H1 (cell line): ENCODE measurements around the gene FITM2. TPM values are rescaled to one million over a fixed set of nuclear protein-coding genes. Genes with fewer than 3 reads are reported as not detected.

Experiments used
- CTCF ChIA-PET: fragments of 300-600 bp; sonication (Branson Sonifier 250); formaldehyde crosslinking; loops from one replicate; lab custom pipeline; 2021; ENCODE audit not compliant: partially characterized antibody; lab: Charles Lee
- POLR2A ChIA-PET: fragments of 300-600 bp; sonication (Branson Sonifier 250); formaldehyde crosslinking; loops from one replicate; lab custom pipeline; 2021; ENCODE audit warnings: inconsistent platforms; ENCODE audit not compliant: partially characterized antibody; lab: Charles Lee
- DNase-seq, 2 experiments: peaks; one replicate each; pipeline versions ENCODE4 v3.0.0 to v3.0.0-alpha.2; 2010 to 2022; ENCODE audit warnings: low spot score in 2 of 2, low read depth in 1 of 2, mixed read lengths in 1 of 2
- FAIRE-seq: peaks from 2 replicates; lab custom pipeline; 2011; peaks lifted over from hg19 to GRCh38; lab: Jason Lieb, UNC
- H2AFZ ChIP-seq: 2 replicates; pipeline ENCODE4 v1.8.1; 2012; ENCODE audit warnings: low read length, inconsistent platforms
- H2AK5ac ChIP-seq: 2 replicates; pipeline ENCODE4 v1.6.1; 2013; ENCODE audit warnings: low read depth, low read length
- H2BK120ac ChIP-seq: replicated peaks from 2 replicates; pipeline ENCODE3; 2013; ENCODE audit warnings: low read depth, low read length, inconsistent platforms
- H2BK12ac ChIP-seq: 2 replicates; pipeline ENCODE4 v1.6.1; 2013; ENCODE audit warnings: low read depth, low read length
- H2BK15ac ChIP-seq: 2 replicates; pipeline ENCODE4 v1.6.1; 2013; ENCODE audit warnings: low read length
- H2BK20ac ChIP-seq: 2 replicates; pipeline ENCODE4 v1.6.1; 2013; ENCODE audit warnings: low read length
- H2BK5ac ChIP-seq: 2 replicates; pipeline ENCODE4 v1.6.1; 2013; ENCODE audit warnings: low read depth, low read length
- H3K14ac ChIP-seq: 2 replicates; pipeline ENCODE4 v1.6.1; 2013; ENCODE audit warnings: inconsistent platforms; ENCODE audit not compliant: insufficient read length
- H3K18ac ChIP-seq: 2 replicates; pipeline ENCODE4 v1.6.1; 2013; ENCODE audit warnings: low read length; ENCODE audit errors: extremely low read depth
- H3K23ac ChIP-seq: 2 replicates; pipeline ENCODE4 v1.6.1; 2013; ENCODE audit warnings: inconsistent platforms; ENCODE audit not compliant: insufficient read length
- H3K23me2 ChIP-seq: 2 replicates; pipeline ENCODE4 v1.6.1; 2013; ENCODE audit warnings: low read depth, low read length
- H3K27ac ChIP-seq: 2 replicates; pipeline ENCODE4 v1.6.1; 2011; ENCODE audit warnings: low read depth, low read length, inconsistent platforms
- H3K27me3 ChIP-seq, 4 experiments: replicated peaks in 1 of 4; 1 replicate in 1 of 4; 2 replicates in 3 of 4; pipeline versions ENCODE4 v1.6.1 to v1.8.1; 2011 to 2013; ENCODE audit warnings: low read length in 3 of 4, mild to moderate bottlenecking in 3 of 4, inconsistent platforms in 2 of 4, mixed read lengths in 2 of 4, moderate library complexity in 1 of 4; ENCODE audit not compliant: control insufficient read depth in 3 of 4, insufficient read depth in 3 of 4; ENCODE audit errors: extremely low read depth in 1 of 4
- H3K36me3 ChIP-seq, 4 experiments: 2 replicates each; pipeline versions ENCODE4 v1.6.1 to v1.8.1; 2011 to 2013; ENCODE audit warnings: mild to moderate bottlenecking in 4 of 4, low read length in 3 of 4, moderate library complexity in 2 of 4, control low read depth in 1 of 4, inconsistent platforms in 1 of 4; ENCODE audit not compliant: insufficient read depth in 4 of 4, control insufficient read depth in 2 of 4
- H3K4ac ChIP-seq: replicated peaks from 2 replicates; pipeline ENCODE3; 2013; ENCODE audit warnings: low read length, low read depth, mixed read lengths, inconsistent platforms; ENCODE audit not compliant: insufficient read length
- H3K4me1 ChIP-seq, 4 experiments: replicated peaks in 1 of 4; 1 replicate in 1 of 4; 2 replicates in 3 of 4; pipeline versions ENCODE4 v1.6.1 to v1.8.1; 2011 to 2013; ENCODE audit warnings: low read length in 3 of 4, inconsistent platforms in 2 of 4, mixed read lengths in 1 of 4; ENCODE audit not compliant: insufficient read depth in 4 of 4, control insufficient read depth in 3 of 4
- H3K4me2 ChIP-seq, 2 experiments: 2 replicates each; pipeline versions ENCODE4 v1.6.1 to v1.8.1; 2011 to 2013; ENCODE audit warnings: low read depth in 2 of 2, low read length in 2 of 2, control low read depth in 1 of 2, inconsistent platforms in 1 of 2, mild to moderate bottlenecking in 1 of 2; ENCODE audit not compliant: insufficient read depth in 1 of 2
- H3K4me3 ChIP-seq, 4 experiments: fragments of 200-600, 300-600 bp in 1 of 4; sonication (generic), shearing (Covaris generic), sonication (Bioruptor Twin) in 1 of 4; 2 replicates each; pipeline versions ENCODE4 v1.5.1 to v1.8.1; 2011 to 2016; ENCODE audit warnings: low read length in 4 of 4, low read depth in 3 of 4, control low read depth in 2 of 4, inconsistent platforms in 2 of 4, mild to moderate bottlenecking in 2 of 4, mixed read lengths in 1 of 4, moderate library complexity in 1 of 4; ENCODE audit not compliant: insufficient read depth in 2 of 4; ENCODE audit errors: extremely low read depth in 1 of 4
- H3K56ac ChIP-seq: replicated peaks from 2 replicates; pipeline ENCODE3; 2013; ENCODE audit warnings: low read depth, mild to moderate bottlenecking, mixed read lengths, low read length, inconsistent platforms; ENCODE audit not compliant: insufficient read length
- H3K79me1 ChIP-seq: 2 replicates; pipeline ENCODE4 v1.6.1; 2013; ENCODE audit warnings: low read depth, low read length, control low read depth
- H3K79me2 ChIP-seq, 2 experiments: 2 replicates each; pipeline versions ENCODE4 v1.6.1 to v1.8.1; 2012 to 2013; ENCODE audit warnings: low read length in 2 of 2, mild to moderate bottlenecking in 2 of 2, inconsistent platforms in 1 of 2; ENCODE audit not compliant: insufficient read depth in 2 of 2, control insufficient read depth in 1 of 2
- H3K9ac ChIP-seq, 4 experiments: replicated peaks in 1 of 4; 1 replicate in 1 of 4; 2 replicates in 3 of 4; pipeline versions ENCODE4 v1.6.1 to v1.8.1; 2011 to 2013; ENCODE audit warnings: low read depth in 3 of 4, low read length in 3 of 4, control low read depth in 2 of 4, mild to moderate bottlenecking in 2 of 4, moderate library complexity in 2 of 4, inconsistent platforms in 1 of 4; ENCODE audit errors: extremely low read depth in 1 of 4
- H3K9me3 ChIP-seq, 2 experiments: 2 replicates each; pipeline versions ENCODE4 v1.6.1 to v1.8.1; 2012 to 2013; ENCODE audit warnings: mild to moderate bottlenecking in 2 of 2, moderate library complexity in 2 of 2, control low read depth in 1 of 2, inconsistent platforms in 1 of 2, low read depth in 1 of 2, low read length in 1 of 2, mixed read lengths in 1 of 2; ENCODE audit not compliant: insufficient read depth in 2 of 2
- H4K20me1 ChIP-seq, 2 experiments: replicated peaks in 1 of 2; 2 replicates each; pipeline versions ENCODE3 to v1.8.1; 2011 to 2013; ENCODE audit warnings: inconsistent platforms in 2 of 2, low read length in 2 of 2, mild to moderate bottlenecking in 1 of 2; ENCODE audit not compliant: insufficient read depth in 2 of 2, control insufficient read depth in 1 of 2
- H4K5ac ChIP-seq: 2 replicates; pipeline ENCODE4 v1.6.1; 2013; ENCODE audit warnings: low read length, low read depth, mixed read lengths, inconsistent platforms; ENCODE audit not compliant: insufficient read length
- H4K8ac ChIP-seq: 2 replicates; pipeline ENCODE4 v1.8.0; 2013; ENCODE audit warnings: mild to moderate bottlenecking, moderate library complexity, low read length, inconsistent platforms; ENCODE audit not compliant: insufficient read depth; ENCODE audit errors: extremely low read depth
- H4K91ac ChIP-seq: replicated peaks from 2 replicates; pipeline ENCODE3; 2013; ENCODE audit warnings: low read length, mixed read lengths, inconsistent platforms; ENCODE audit not compliant: insufficient read length
- EGR1 ChIP-seq: IDR thresholded peaks from 2 replicates; pipeline ENCODE4 v1.6.1; 2011; ENCODE audit warnings: low read depth, low read length, borderline replicate concordance
- FOSL1 ChIP-seq: IDR thresholded peaks from 2 replicates; pipeline ENCODE4 v1.6.1; 2011; ENCODE audit warnings: mild to moderate bottlenecking, low read depth, low read length, moderate library complexity; ENCODE audit not compliant: insufficient read depth
- HDAC2 ChIP-seq, 2 experiments: fragments of 300-600 bp in 1 of 2; sonication (generic) in 1 of 2; IDR thresholded peaks; 2 replicates each; pipeline ENCODE4 v1.6.1; 2011 to 2012; ENCODE audit warnings: low read depth in 2 of 2, low read length in 2 of 2, mild to moderate bottlenecking in 2 of 2, moderate library complexity in 2 of 2, borderline replicate concordance in 1 of 2, inconsistent platforms in 1 of 2
- PHF8 ChIP-seq: fragments of 200-600 bp; sonication (generic); conservative IDR thresholded peaks from 2 replicates; pipeline ENCODE4 v1.7.1; 2012; ENCODE audit warnings: low read depth, mild to moderate bottlenecking, inconsistent platforms, low read length, moderate library complexity
- POLR2AphosphoS5 ChIP-seq: IDR thresholded peaks from 2 replicates; pipeline ENCODE4 v1.6.1; 2011; ENCODE audit warnings: low read depth, low read length
- SAP30 ChIP-seq: fragments of 300-600 bp; sonication (generic); IDR thresholded peaks from 2 replicates; pipeline ENCODE4 v1.7.1; 2012; ENCODE audit warnings: low read length, moderate library complexity, mild to moderate bottlenecking, inconsistent platforms; ENCODE audit not compliant: insufficient read depth, insufficient replicate concordance
- SIX5 ChIP-seq: IDR thresholded peaks from 2 replicates; pipeline ENCODE4 v1.6.1; 2011; ENCODE audit warnings: mild to moderate bottlenecking, low read depth, low read length
- SP4 ChIP-seq: IDR thresholded peaks from 2 replicates; pipeline ENCODE4 v1.6.1; 2012; ENCODE audit warnings: low read length, inconsistent platforms
- SUZ12 ChIP-seq: fragments of 200-600 bp; sonication (generic); IDR thresholded peaks from 2 replicates; pipeline ENCODE4 v1.6.1; 2012; ENCODE audit warnings: mild to moderate bottlenecking, inconsistent platforms, low read length, moderate library complexity, mixed read lengths
- TCF12 ChIP-seq: IDR thresholded peaks from 2 replicates; pipeline ENCODE4 v1.6.1; 2011; ENCODE audit warnings: low read depth, mild to moderate bottlenecking, low read length
- WGBS, 2 experiments: shearing (Covaris generic) in 1 of 2; methylation state at CpG; one replicate each; pipeline versions ENCODE4 v1.1.6 to v1.1.7; 2013 to 2015; ENCODE audit warnings: low lambda C conversion rate in 2 of 2, mixed read lengths in 2 of 2, inconsistent platforms in 1 of 2, low coverage in 1 of 2, missing lambda C conversion rate in 1 of 2; ENCODE audit not compliant: insufficient replicate concordance in 2 of 2, insufficient coverage in 1 of 2, insufficient read length in 1 of 2; ENCODE audit errors: extremely low coverage in 1 of 2, missing lambda C conversion rate in 1 of 2; 5-methylcytosine and 5-hydroxymethylcytosine counted together
- polyA plus RNA-seq, 7 experiments: library from polyadenylated mRNA; depleted of rRNA in 3 of 7; stranded (reverse) in 5 of 7; unstranded in 2 of 7; fragments of >200 nt in 5 of 7; fragments of 200-250 nt in 2 of 7; gene quantifications; 1 replicate in 5 of 7; 2 replicates in 1 of 7; 4 replicates in 1 of 7; pipeline versions ENCODE4 v1.2.1 to v1.2.3, GENCODE V29; 2011 to 2013; ENCODE audit warnings: missing spikeins in 2 of 7, mixed read lengths in 2 of 7
- total RNA-seq: library from RNA; stranded (reverse); fragmentation: NEBNext Ultra II Directional; extraction: Animal tissue kit (Norgen Biotek cat#: 25700); gene quantifications from 2 replicates; pipeline ENCODE4 v1.2.1, GENCODE V29; 2021

Gene FITM2
- total and polyA plus RNA-seq, 2 of the 8 experiments (the other 6 are each of a cell fraction or from before 2014, with no cell fraction given): 1.1 to 2.1 TPM

DNA sequence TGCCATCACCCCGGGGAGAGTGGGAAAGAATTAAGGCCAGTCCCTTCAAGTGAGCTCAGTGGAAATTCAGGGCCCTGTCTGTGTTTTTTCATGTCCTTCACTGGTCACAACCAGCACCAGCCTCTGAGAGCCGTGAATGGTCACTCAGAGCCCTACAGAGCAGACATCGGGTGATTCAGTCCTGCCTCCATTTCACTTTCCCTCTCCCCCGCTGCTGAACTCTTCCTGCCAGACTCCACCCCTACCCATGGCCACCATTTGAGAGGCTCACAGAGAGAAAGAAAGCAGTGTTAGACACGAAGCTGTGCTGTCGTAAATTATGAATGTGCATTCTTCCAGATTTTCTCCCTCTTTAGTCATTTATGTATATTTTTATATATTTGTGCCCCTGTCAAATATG, 31.2 kb upstream of the FITM2 start:
- Histone ChIP-seq H2BK20ac (no peak overlapping the region), H4K8ac (no peak overlapping the region), H2BK12ac (no peak overlapping the region), H3K18ac (no peak overlapping the region), H3K9me3 (no peaks in the 10 kb centered on the region), H3K4me2 (no peak overlapping the region), H2BK120ac (no peak overlapping the region), H4K20me1 (no peaks in the 10 kb centered on the region), H2BK5ac (no peak overlapping the region), H3K4ac (no peak overlapping the region)
- TF ChIP-seq TCF12: no peak
- TF ChIP-seq FOSL1: no peak
- no peak for TF ChIP-seq EGR1
- TF ChIP-seq SAP30: no peak
- no peak for TF ChIP-seq PHF8
- no peak for TF ChIP-seq SUZ12
- no peak for TF ChIP-seq HDAC2 (IDR thresholded peaks at IDR 0.05; ENCODE audit: borderline replicate concordance in 1 of 2, low read depth in 2 of 2, low read length in 2 of 2)
- TF ChIP-seq SP4: no peak
- TF ChIP-seq POLR2AphosphoS5: no peak
- TF ChIP-seq SIX5: no peak
- TF ChIP-seq, all 59 proteins: peak for 0
- Histone ChIP-seq H3K27me3 (no peaks in the 10 kb centered on the region), H3K27ac (no peak overlapping the region), H3K9ac (no peak overlapping the region), H3K4me1 (no peaks in the 10 kb centered on the region), H2BK15ac (no peak overlapping the region), H4K91ac (no peak overlapping the region), H4K5ac (no peak overlapping the region), H2AK5ac (no peak overlapping the region), H3K36me3 (no peaks in the 10 kb centered on the region), H3K23ac (no peak overlapping the region), H3K56ac (no peak overlapping the region), H3K79me2 (no peaks in the 10 kb centered on the region), H3K4me3 (no peak overlapping the region), H3K14ac (no peak overlapping the region), H2AFZ (peak overlapping the region; percentile 95; the same call in 1 of the 2 replicates), H3K23me2 (no peaks in the 10 kb centered on the region), H3K79me1 (no peaks in the 10 kb centered on the region)
- 91% methylated on average over 6 of the region's 6 CpGs; no CpG with 5 or more reads in 1 of the 2 experiments for WGBS, 2 experiments
- ChIA-PET POLR2A (no interaction called here), CTCF (interaction anchor here (0.6 to 1.7 kb wide), 5 partner anchors 22 to 901 kb away, joined by 3 to 4 read pairs (median 3); partner anchors contain the start of gene FITM2)
- DNase-seq (no peak), FAIRE-seq (no peak)
